ENCODE data around the gene CRISPLD2. TPM values are rescaled to one million over a fixed set of nuclear protein-coding genes. Genes with fewer than 3 reads are reported as not detected.

CRISPLD2 gene
- total RNA-seq, 2 donors from 2014 or later = 58.4 to 76.4 TPM

- Histone ChIP-seq H3K4me1 (peaks cover 0 to 16% of the 10 kb centered on the region in 2 donors), H3K27ac (no peak overlapping the region)
- TF ChIP-seq CTCF (IDR thresholded peaks at IDR 0.05) = no peak
Observed at GRCh38 chr16:84816485-84816884, 3.3 kb upstream of the CRISPLD2 start.

GRCh38 chr16:84817206-84817605, 2.6 kb upstream of the CRISPLD2 start:
- no peak for TF ChIP-seq CTCF (IDR thresholded peaks at IDR 0.05)
- no peak for DNase-seq (ENCODE audit: low spot score)
- Histone ChIP-seq H3K27me3 (no peaks in the 10 kb centered on the region), H3K27ac (no peak overlapping the region), H3K36me3 (no peaks in the 10 kb centered on the region), H3K4me1 (peaks cover 0 to 20% of the 10 kb centered on the region in 2 donors), H3K9me3 (no peaks in the 10 kb centered on the region), H3K4me3 (no peak overlapping the region)

More at GRCh38 chr16:84816485-84816884, 3.3 kb upstream of the CRISPLD2 start:
- Histone ChIP-seq H3K4me3 (no peak overlapping the region), H3K9me3 (no peaks in the 10 kb centered on the region), H3K27me3 (no peaks in the 10 kb centered on the region), H3K36me3 (no peaks in the 10 kb centered on the region)
- DNase-seq (ENCODE audit: low spot score) = no peak

GRCh38 chr16:84817613-84818012, 2.2 kb upstream of the CRISPLD2 start:
- Histone ChIP-seq H3K27ac (no peak overlapping the region), H3K36me3 (no peaks in the 10 kb centered on the region), H3K4me3 (no peak overlapping the region), H3K4me1 (peaks cover 0 to 20% of the 10 kb centered on the region in 2 donors), H3K27me3 (no peaks in the 10 kb centered on the region), H3K9me3 (no peaks in the 10 kb centered on the region)
- DNase-seq (ENCODE audit: low spot score) = no peak
- TF ChIP-seq CTCF (IDR thresholded peaks at IDR 0.05) = no peak

- no peaks in the 10 kb centered on the region for H3K27me3 ChIP-seq
- no peak overlapping the region for H3K27ac ChIP-seq
- no peak for TF ChIP-seq CTCF (IDR thresholded peaks at IDR 0.05)
- H3K4me1 ChIP-seq = peaks cover 0 to 20% of the 10 kb centered on the region in 2 donors
- H3K36me3 ChIP-seq = no peaks in the 10 kb centered on the region
- no peaks in the 10 kb centered on the region for H3K9me3 ChIP-seq
- no peak overlapping the region for H3K4me3 ChIP-seq
- no peak for DNase-seq (ENCODE audit: low spot score)
Observed at GRCh38 chr16:84818133-84818532, 1.7 kb upstream of the CRISPLD2 start.

- Histone ChIP-seq H3K36me3 (no peaks in the 10 kb centered on the region), H3K4me1 (peaks cover 0 to 20% of the 10 kb centered on the region in 2 donors), H3K27me3 (no peaks in the 10 kb centered on the region), H3K9me3 (no peaks in the 10 kb centered on the region), H3K4me3 (peak overlapping the region; percentile 7 to 67), H3K27ac (no peak overlapping the region)
- no peak for DNase-seq (ENCODE audit: low spot score)
- no peak for TF ChIP-seq CTCF (IDR thresholded peaks at IDR 0.05)
Observed at GRCh38 chr16:84818989-84819643, 669 bp upstream of the CRISPLD2 start.

GRCh38 chr16:84820305-84820684, 510 bp downstream of the CRISPLD2 start:
- no peaks in the 10 kb centered on the region for H3K27me3 ChIP-seq
- TF ChIP-seq CTCF (IDR thresholded peaks at IDR 0.05) = no peak
- peaks cover 0 to 20% of the 10 kb centered on the region in 2 donors for H3K4me1 ChIP-seq
- no peaks in the 10 kb centered on the region for H3K36me3 ChIP-seq
- peak overlapping the region; percentile 46 to 67 for H3K4me3 ChIP-seq
- peak overlapping the region; percentile 76 to 85 for H3K27ac ChIP-seq
- DNase-seq (ENCODE audit: low spot score) = no peak
- H3K9me3 ChIP-seq = no peaks in the 10 kb centered on the region
